Astrocyte of the cerebellum (primary cell): ENCODE results near the gene GAS7.
"Not testable (repeated sequence)": the region's sequence is repeated elsewhere in the genome, so short reads cannot be mapped to it uniquely, and the experiment has no call there.

Experiments
- DNase-seq: peaks from one replicate; pipeline ENCODE4 v3.0.0-alpha.2; 2011; ENCODE audit warnings: low read depth
- H3K4me3 ChIP-seq: 2 replicates; pipeline ENCODE4 v1.5.1; 2011; ENCODE audit warnings: mild to moderate bottlenecking, low read depth, low read length, moderate library complexity
- in situ Hi-C: cut with HindIII; loops from 2 replicates; pipeline ENCODE4 v1.10.0; 2017; ENCODE audit warnings: low sequenced_read_pairs
- TF ChIP-seq, protein P1 (sequence below): IDR thresholded peaks from 2 replicates; pipeline ENCODE4 v1.5.1; 2012; ENCODE audit warnings: low read length, low read depth, moderate library complexity, mild to moderate bottlenecking; ENCODE audit errors: missing control alignments

Gene GAS7

DNA sequence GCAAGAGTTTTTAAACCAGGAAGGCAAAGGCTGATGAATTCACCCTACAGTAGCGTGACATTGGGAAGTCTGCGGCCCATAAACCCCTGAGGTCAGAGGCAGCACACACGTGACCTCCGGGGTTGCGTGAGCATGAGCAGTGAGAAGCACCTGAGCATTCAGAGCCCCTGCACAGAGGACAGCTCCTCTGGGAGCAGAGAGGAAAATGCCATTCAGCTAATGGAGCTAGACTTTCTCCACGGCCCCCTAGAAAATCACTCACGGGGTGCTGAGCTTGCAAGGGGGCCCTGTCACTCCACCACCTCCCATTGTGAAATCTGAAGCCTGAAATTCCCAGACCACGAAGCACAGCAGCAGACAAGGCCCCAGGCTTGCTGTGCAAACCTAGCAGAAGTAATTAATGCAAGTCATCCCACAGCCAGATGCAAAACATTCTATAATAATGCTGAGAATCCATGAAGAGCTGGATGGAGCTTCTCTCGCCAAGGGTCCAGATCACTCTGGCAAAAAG is 178.4 kb downstream of the GAS7 start:
- TF ChIP-seq, protein P1, sequence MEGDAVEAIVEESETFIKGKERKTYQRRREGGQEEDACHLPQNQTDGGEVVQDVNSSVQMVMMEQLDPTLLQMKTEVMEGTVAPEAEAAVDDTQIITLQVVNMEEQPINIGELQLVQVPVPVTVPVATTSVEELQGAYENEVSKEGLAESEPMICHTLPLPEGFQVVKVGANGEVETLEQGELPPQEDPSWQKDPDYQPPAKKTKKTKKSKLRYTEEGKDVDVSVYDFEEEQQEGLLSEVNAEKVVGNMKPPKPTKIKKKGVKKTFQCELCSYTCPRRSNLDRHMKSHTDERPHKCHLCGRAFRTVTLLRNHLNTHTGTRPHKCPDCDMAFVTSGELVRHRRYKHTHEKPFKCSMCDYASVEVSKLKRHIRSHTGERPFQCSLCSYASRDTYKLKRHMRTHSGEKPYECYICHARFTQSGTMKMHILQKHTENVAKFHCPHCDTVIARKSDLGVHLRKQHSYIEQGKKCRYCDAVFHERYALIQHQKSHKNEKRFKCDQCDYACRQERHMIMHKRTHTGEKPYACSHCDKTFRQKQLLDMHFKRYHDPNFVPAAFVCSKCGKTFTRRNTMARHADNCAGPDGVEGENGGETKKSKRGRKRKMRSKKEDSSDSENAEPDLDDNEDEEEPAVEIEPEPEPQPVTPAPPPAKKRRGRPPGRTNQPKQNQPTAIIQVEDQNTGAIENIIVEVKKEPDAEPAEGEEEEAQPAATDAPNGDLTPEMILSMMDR = no peak
- no peak overlapping the region for H3K4me3 ChIP-seq
- in situ Hi-C loops = loop anchor here (5.0 kb wide), 1 partner anchor 32 kb away; no protein-coding TSS in a partner anchor
- no peak for DNase-seq

DNA sequence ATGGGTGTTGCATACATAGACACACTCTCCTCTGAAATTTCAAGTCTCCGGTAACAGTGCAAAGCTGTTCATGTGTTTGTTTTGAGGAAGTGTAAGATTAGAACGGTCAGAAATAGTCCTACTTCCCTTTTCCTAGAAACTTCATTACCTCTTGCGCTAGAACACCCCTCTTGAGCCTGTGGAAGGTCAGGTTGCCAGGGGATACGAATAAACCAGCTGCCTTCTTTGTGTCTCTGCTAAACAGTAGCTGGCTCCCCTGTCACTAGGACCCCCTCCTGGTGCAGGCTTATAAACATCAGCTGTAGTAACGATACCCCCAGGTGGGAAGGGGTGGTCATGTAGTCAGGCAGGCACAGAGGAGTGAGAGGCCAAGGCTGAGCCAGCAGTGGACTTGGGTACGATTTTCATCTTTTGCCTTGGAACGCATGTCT is 179.9 kb downstream of the GAS7 start:
- TF ChIP-seq, protein P1 = no peak
- DNase-seq = no peak
- no peak overlapping the region for H3K4me3 ChIP-seq
- in situ Hi-C loops = loop anchor here (5.0 kb wide), 1 partner anchor 34 kb away; no protein-coding TSS in a partner anchor

DNA sequence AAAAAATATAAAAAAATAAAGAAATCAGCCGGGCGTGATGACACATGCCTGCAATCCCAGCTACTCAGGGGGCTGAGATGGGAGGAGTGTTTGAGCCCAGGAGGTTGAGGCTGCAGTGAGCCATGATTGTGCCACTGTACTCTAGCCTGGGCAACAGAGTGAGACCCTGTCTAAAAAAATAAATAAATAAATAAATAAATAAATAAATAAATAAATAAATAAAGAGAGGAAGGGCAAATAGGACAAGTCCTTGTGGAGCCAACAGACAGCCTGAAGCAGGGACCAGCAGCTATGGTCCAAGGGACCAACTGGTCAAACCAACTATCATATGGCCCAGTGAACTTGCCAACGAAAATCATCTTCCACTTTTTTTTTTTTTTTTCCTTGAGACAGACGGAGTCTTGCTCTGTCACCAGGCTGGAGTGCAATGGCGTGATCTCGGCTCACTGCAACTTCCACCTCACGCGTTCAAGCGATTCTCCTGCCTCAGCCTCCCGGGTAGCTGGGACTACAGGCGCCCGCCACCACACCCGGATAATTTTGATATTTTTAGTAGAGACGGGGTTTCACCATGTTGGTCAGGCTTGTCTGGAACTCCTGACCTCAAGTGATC is 181.3 kb downstream of the GAS7 start:
- DNase-seq, H3K4me3 ChIP-seq: not testable (repeated sequence)
- in situ Hi-C loops = loop anchor here (5.0 kb wide), 1 partner anchor 35 kb away; no protein-coding TSS in a partner anchor

DNA sequence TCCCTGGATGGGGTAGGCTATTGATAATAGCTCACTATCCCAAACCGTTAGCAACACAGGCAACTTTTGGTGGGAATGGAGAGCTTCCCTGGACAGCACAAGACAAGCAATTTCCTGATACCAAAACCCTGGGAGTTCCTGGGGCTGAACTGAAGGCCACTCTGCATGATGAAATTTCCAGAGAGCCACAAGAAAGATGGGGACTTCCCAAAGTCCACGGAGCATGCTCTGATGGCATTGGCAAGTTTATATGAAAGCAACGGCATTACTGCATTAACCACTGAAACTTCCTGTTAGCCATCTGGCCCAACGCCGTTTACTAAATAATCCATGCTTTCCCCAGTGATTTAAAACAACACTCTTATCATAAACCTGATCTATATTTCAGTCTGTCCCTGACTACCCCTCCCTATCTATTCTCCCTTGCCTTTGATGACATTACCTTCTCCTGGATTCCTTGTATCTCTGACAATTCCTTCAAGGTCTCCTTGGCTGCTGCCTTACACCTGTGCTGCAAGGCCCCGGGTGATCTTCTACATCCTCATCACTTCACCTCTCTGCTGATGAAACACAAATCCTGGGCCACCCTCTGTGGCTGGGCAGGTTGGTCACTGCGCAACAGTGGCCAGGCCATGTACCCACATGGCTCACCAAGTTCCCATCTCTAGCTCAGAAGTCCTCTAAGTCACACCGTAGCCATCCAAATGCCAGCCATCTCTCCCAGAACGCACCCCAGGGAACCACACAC is 184.9 kb downstream of the GAS7 start:
- DNase-seq = no peak
- in situ Hi-C loops = no loop called here
- TF ChIP-seq, protein P1 = no peak
- H3K4me3 ChIP-seq = no peak overlapping the region

DNA sequence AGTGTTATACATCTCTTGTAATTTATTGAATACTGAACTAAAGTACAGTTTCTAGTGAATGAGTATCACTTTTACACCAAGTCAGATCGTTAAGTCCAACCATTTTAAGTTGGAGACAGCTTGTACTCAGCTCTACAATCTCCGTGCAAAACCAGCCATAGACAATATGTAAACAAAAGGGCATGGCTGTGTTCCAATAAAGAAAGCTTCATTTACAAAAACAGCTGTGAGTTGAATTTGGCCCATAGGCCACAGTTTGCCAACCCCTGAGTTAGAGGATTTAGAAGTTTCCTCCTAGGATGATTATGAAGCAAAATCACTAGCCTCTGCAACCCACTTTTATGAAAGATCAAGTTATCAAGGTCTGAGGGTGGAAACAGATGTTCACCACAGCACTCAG is 187.7 kb downstream of the GAS7 start:
- in situ Hi-C loops = no loop called here
- TF ChIP-seq, protein P1 = no peak
- DNase-seq = no peak

DNA sequence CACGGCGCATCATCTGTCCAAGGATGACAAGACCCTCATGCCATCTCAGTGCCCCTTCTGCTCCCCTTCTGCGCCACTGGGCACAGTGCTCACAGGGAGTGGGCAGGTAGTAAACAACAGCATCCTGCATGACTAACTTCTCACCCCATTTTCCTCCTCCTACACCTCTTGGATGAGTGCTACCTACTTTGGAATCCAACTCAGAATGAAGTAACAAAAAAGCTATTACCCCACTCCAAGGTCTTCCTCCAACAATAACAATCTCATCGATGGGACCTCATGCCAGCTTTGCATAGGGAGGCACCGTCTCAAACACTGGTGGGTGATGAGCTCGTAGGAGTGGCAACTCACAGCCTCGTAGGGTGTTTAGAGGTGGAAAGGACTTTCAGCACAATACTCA is 194.7 kb downstream of the GAS7 start:
- TF ChIP-seq, protein P1 = no peak
- no peak for DNase-seq
- H3K4me3 ChIP-seq = no peak overlapping the region
- in situ Hi-C loops = no loop called here

More for the DNA sequence above, 187.7 kb downstream of the GAS7 start:
- H3K4me3 ChIP-seq = no peak overlapping the region

DNA sequence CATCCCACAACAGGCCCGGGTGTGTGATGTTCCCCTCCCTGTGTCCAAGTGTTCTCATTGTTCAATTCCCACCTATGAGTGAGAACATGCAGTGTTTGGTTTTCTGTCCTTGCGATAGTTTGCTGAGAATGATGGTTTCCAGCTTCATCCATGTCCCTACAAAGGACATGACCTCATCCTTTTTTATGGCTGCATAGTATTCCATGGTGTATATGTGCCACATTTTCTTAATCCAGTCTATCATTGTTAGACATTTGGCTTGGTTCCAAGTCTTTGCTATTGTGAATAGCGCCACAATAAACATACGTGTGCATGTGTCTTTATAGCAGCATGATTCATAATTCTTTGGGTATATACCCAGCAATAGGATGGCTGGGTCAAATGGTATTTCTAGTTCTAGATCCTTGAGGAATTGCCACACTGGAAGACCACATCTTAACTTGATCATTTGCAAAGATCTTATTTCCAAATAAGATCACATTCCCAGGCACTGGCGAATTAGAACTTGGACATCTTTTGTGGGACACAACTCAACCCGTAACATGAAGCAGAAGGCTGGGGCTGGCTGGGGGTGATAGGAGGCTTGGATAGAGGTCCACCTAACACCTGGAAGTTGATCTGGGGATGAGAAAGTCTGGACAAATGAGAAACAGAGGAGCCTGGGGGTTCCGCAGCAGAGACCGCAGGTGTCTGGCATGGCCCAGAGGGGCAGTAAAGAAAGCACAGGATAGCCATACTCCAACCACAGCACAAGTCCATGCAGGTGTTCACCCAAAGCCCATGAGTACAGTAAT is 195.6 kb downstream of the GAS7 start:
- in situ Hi-C loops, DNase-seq: not testable (repeated sequence)

More for the DNA sequence above, 195.6 kb downstream of the GAS7 start:
- H3K4me3 ChIP-seq = not testable (repeated sequence)
